Activated T-cell treated with anti-CD3 and anti-CD28 coated beads, Interleukin-2, amount 50 U/mL, for 24 hours (primary cell): ENCODE measurements around the gene MAP3K3.

ENCODE experiments used
- DNase-seq: peaks from one replicate; pipeline ENCODE4 v3.0.0-alpha.2; 2020
- H3K27ac Mint-ChIP-seq: 2 replicates; pipeline ENCODE4 v1.8.0; 2020; ENCODE audit warnings: mild to moderate bottlenecking, mixed read lengths
- H3K27me3 Mint-ChIP-seq: 2 replicates; pipeline ENCODE4 v1.8.0; 2020; ENCODE audit warnings: mixed read lengths
- H3K36me3 Mint-ChIP-seq: 2 replicates; pipeline ENCODE4 v1.8.0; 2020; ENCODE audit warnings: low read depth, mixed read lengths
- H3K4me1 Mint-ChIP-seq: 2 replicates; pipeline ENCODE4 v1.8.0; 2020; ENCODE audit warnings: low read depth, mixed read lengths
- H3K4me3 Mint-ChIP-seq: 2 replicates; pipeline ENCODE4 v1.8.0; 2020; ENCODE audit warnings: mild to moderate bottlenecking, moderate library complexity, mixed read lengths
- H3K9me3 Mint-ChIP-seq: 2 replicates; pipeline ENCODE4 v1.8.0; 2020; ENCODE audit warnings: mixed read lengths

Gene MAP3K3

GRCh38 chr17:63633742-63634141, 11.5 kb downstream of the MAP3K3 start:
- H3K9me3 Mint-ChIP-seq: no peaks in the 10 kb centered on the region
- H3K27me3 Mint-ChIP-seq: no peaks in the 10 kb centered on the region
- H3K4me3 Mint-ChIP-seq: no peak overlapping the region

GRCh38 chr17:63634163-63634562, 11.9 kb downstream of the MAP3K3 start:
- peaks cover 34% of the 10 kb centered on the region for H3K4me1 Mint-ChIP-seq
- DNase-seq: no peak
- H3K27ac Mint-ChIP-seq: peak overlapping the region; percentile 62
- H3K9me3 Mint-ChIP-seq: no peaks in the 10 kb centered on the region
- no peak overlapping the region for H3K4me3 Mint-ChIP-seq
- H3K36me3 Mint-ChIP-seq: peaks cover 57% of the 10 kb centered on the region
- H3K27me3 Mint-ChIP-seq: no peaks in the 10 kb centered on the region

More at GRCh38 chr17:63633742-63634141, 11.5 kb downstream of the MAP3K3 start:
- Mint-ChIP-seq H3K27ac (peak overlapping the region; percentile 62), H3K4me1 (peaks cover 30% of the 10 kb centered on the region), H3K36me3 (peaks cover 58% of the 10 kb centered on the region)
- no peak for DNase-seq

- no peak overlapping the region for H3K27ac Mint-ChIP-seq
- no peak for DNase-seq
- H3K36me3 Mint-ChIP-seq: peaks cover 56% of the 10 kb centered on the region
- H3K4me1 Mint-ChIP-seq: peaks cover 30% of the 10 kb centered on the region
- no peaks in the 10 kb centered on the region for H3K27me3 Mint-ChIP-seq
- H3K4me3 Mint-ChIP-seq: no peak overlapping the region
- H3K9me3 Mint-ChIP-seq: no peaks in the 10 kb centered on the region
Observed at GRCh38 chr17:63634816-63635215, 12.6 kb downstream of the MAP3K3 start.

GRCh38 chr17:63635290-63635689, 13.1 kb downstream of the MAP3K3 start:
- Mint-ChIP-seq H3K27me3 (no peaks in the 10 kb centered on the region), H3K4me3 (no peak overlapping the region), H3K27ac (no peak overlapping the region), H3K9me3 (no peaks in the 10 kb centered on the region), H3K4me1 (peaks cover 29% of the 10 kb centered on the region), H3K36me3 (peaks cover 55% of the 10 kb centered on the region)
- DNase-seq: no peak

GRCh38 chr17:63635787-63636186, 13.6 kb downstream of the MAP3K3 start:
- no peak overlapping the region for H3K4me3 Mint-ChIP-seq
- H3K4me1 Mint-ChIP-seq: peaks cover 26% of the 10 kb centered on the region
- no peaks in the 10 kb centered on the region for H3K9me3 Mint-ChIP-seq
- H3K27ac Mint-ChIP-seq: no peak overlapping the region
- peaks cover 57% of the 10 kb centered on the region for H3K36me3 Mint-ChIP-seq
- H3K27me3 Mint-ChIP-seq: no peaks in the 10 kb centered on the region
- DNase-seq: no peak

- no peaks in the 10 kb centered on the region for H3K9me3 Mint-ChIP-seq
- H3K36me3 Mint-ChIP-seq: peaks cover 48% of the 10 kb centered on the region
- no peak for DNase-seq
- H3K4me1 Mint-ChIP-seq: peaks cover 17% of the 10 kb centered on the region
- peak overlapping the region; percentile 61 for H3K27ac Mint-ChIP-seq
- no peaks in the 10 kb centered on the region for H3K27me3 Mint-ChIP-seq
- no peak overlapping the region for H3K4me3 Mint-ChIP-seq
Observed at GRCh38 chr17:63639125-63639524, 16.9 kb downstream of the MAP3K3 start.

GRCh38 chr17:63640038-63640437, 17.8 kb downstream of the MAP3K3 start:
- DNase-seq: no peak
- H3K4me1 Mint-ChIP-seq: peaks cover 14% of the 10 kb centered on the region
- H3K4me3 Mint-ChIP-seq: no peak overlapping the region
- H3K9me3 Mint-ChIP-seq: no peaks in the 10 kb centered on the region
- H3K36me3 Mint-ChIP-seq: peaks cover 42% of the 10 kb centered on the region
- H3K27ac Mint-ChIP-seq: no peak overlapping the region
- no peaks in the 10 kb centered on the region for H3K27me3 Mint-ChIP-seq

- H3K9me3 Mint-ChIP-seq: no peaks in the 10 kb centered on the region
- H3K4me1 Mint-ChIP-seq: peaks cover 23% of the 10 kb centered on the region
- peaks cover 46% of the 10 kb centered on the region for H3K36me3 Mint-ChIP-seq
- H3K27ac Mint-ChIP-seq: no peak overlapping the region
- H3K27me3 Mint-ChIP-seq: no peaks in the 10 kb centered on the region
- H3K4me3 Mint-ChIP-seq: no peak overlapping the region
- DNase-seq: no peak
Observed at GRCh38 chr17:63641692-63642448, 19.7 kb downstream of the MAP3K3 start.

- peaks cover 51% of the 10 kb centered on the region for H3K36me3 Mint-ChIP-seq
Observed at GRCh38 chr17:63644846-63645245, 22.6 kb downstream of the MAP3K3 start.

GRCh38 chr17:63645775-63646487, 23.7 kb downstream of the MAP3K3 start:
- Mint-ChIP-seq H3K36me3 (peaks cover 53% of the 10 kb centered on the region), H3K4me3 (no peak overlapping the region), H3K9me3 (no peaks in the 10 kb centered on the region), H3K27ac (peak overlapping the region; percentile 37), H3K4me1 (peaks cover 17% of the 10 kb centered on the region), H3K27me3 (no peaks in the 10 kb centered on the region)
- DNase-seq: no peak

More at GRCh38 chr17:63644846-63645245, 22.6 kb downstream of the MAP3K3 start:
- DNase-seq: no peak
- H3K27ac Mint-ChIP-seq: no peak overlapping the region
- H3K9me3 Mint-ChIP-seq: no peaks in the 10 kb centered on the region
- no peaks in the 10 kb centered on the region for H3K27me3 Mint-ChIP-seq
- no peak overlapping the region for H3K4me3 Mint-ChIP-seq
- H3K4me1 Mint-ChIP-seq: peaks cover 17% of the 10 kb centered on the region

- Mint-ChIP-seq H3K27ac (peak overlapping the region; percentile 37), H3K36me3 (peaks cover 54% of the 10 kb centered on the region), H3K4me3 (no peak overlapping the region), H3K27me3 (no peaks in the 10 kb centered on the region), H3K9me3 (no peaks in the 10 kb centered on the region), H3K4me1 (peaks cover 17% of the 10 kb centered on the region)
- DNase-seq: no peak
Observed at GRCh38 chr17:63646488-63646806, 24.2 kb downstream of the MAP3K3 start.

- no peak overlapping the region for H3K27ac Mint-ChIP-seq
- H3K4me1 Mint-ChIP-seq: peaks cover 15% of the 10 kb centered on the region
- peaks cover 53% of the 10 kb centered on the region for H3K36me3 Mint-ChIP-seq
- no peaks in the 10 kb centered on the region for H3K9me3 Mint-ChIP-seq
- no peaks in the 10 kb centered on the region for H3K27me3 Mint-ChIP-seq
- H3K4me3 Mint-ChIP-seq: no peak overlapping the region
- DNase-seq: no peak
Observed at GRCh38 chr17:63647065-63647725, 25.0 kb downstream of the MAP3K3 start.

- peaks cover 15% of the 10 kb centered on the region for H3K4me1 Mint-ChIP-seq
- no peaks in the 10 kb centered on the region for H3K27me3 Mint-ChIP-seq
- H3K27ac Mint-ChIP-seq: no peak overlapping the region
- peaks cover 60% of the 10 kb centered on the region for H3K36me3 Mint-ChIP-seq
- H3K4me3 Mint-ChIP-seq: no peak overlapping the region
- DNase-seq: no peak
- H3K9me3 Mint-ChIP-seq: no peaks in the 10 kb centered on the region
Observed at GRCh38 chr17:63647936-63648335, 25.7 kb downstream of the MAP3K3 start.

- Mint-ChIP-seq H3K27me3 (no peaks in the 10 kb centered on the region), H3K4me1 (peaks cover 15% of the 10 kb centered on the region), H3K27ac (no peak overlapping the region), H3K9me3 (no peaks in the 10 kb centered on the region), H3K36me3 (peaks cover 76% of the 10 kb centered on the region), H3K4me3 (no peak overlapping the region)
- no peak for DNase-seq
Observed at GRCh38 chr17:63649813-63650212, 27.6 kb downstream of the MAP3K3 start.

- Mint-ChIP-seq H3K36me3 (peaks cover 63% of the 10 kb centered on the region), H3K27ac (no peak overlapping the region), H3K4me3 (no peak overlapping the region), H3K9me3 (no peaks in the 10 kb centered on the region), H3K4me1 (peaks cover 5% of the 10 kb centered on the region), H3K27me3 (no peaks in the 10 kb centered on the region)
- DNase-seq: no peak
Observed at GRCh38 chr17:63652106-63652505, 29.9 kb downstream of the MAP3K3 start.
